HEK293T (cell line): ENCODE measurements around the gene SRF.
"Not testable (repeated sequence)": the region's sequence is repeated elsewhere in the genome, so short reads cannot be mapped to it uniquely, and the experiment has no call there.

Source experiments
- ELF4 ChIP-seq: fragments of 450-650 bp; IDR thresholded peaks from 2 replicates; pipeline ENCODE4 v1.6.1; 2017; ENCODE audit warnings: antibody characterized with exemption
- SP1 ChIP-seq: fragments of 450-650 bp; IDR thresholded peaks from 2 replicates; pipeline ENCODE4 v1.6.1; 2017
- SUZ12 ChIP-seq: fragments of 450-650 bp; IDR thresholded peaks from 2 replicates; pipeline ENCODE4 v1.6.1; 2016; ENCODE audit warnings: mild to moderate bottlenecking

- not testable (repeated sequence) for TF ChIP-seq SP1, SUZ12, ELF4
These were observed 31.1 kb upstream of the SRF start for GRCh38 chr6:43139973-43140372.
